Measurements from ENCODE around the gene COL26A1. TPM values are rescaled to one million over a fixed set of nuclear protein-coding genes. Genes with fewer than 3 reads are reported as not detected.

Gene COL26A1
- total RNA-seq, 2 donors from 2014 or later = 0.14 TPM; not detected in 1

DNA sequence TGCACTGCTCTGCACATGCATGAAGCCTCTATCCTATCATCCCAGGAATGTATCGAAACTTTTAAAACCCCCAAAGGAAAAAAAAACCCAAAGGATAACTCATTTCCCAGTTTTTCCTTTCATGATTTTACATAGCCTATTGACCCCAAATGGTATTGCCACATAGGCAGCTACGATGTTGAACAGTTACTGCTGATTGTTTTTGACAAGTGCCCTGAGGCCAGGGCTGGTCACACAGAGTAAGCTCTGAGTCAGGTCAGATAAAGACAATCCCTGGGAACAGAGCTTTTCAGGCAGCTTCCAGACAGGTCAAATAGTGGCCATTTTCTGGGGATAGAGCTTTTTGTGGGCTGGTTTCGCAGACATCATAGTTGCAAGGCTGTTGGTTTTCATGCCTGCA, 214.3 kb downstream of the COL26A1 start:
- Histone ChIP-seq H3K4me3 (no peak overlapping the region), H3K27me3 (replicated peaks; ENCODE audit: insufficient read depth) (no peaks in the 10 kb centered on the region), H3K36me3 (no peaks in the 10 kb centered on the region), H3K9me3 (peaks cover 6% of the 10 kb centered on the region), H3K4me1 (ENCODE audit: control insufficient read depth in 1 of 2, low read depth in 2 of 2) (no peaks in the 10 kb centered on the region), H3K27ac (no peak overlapping the region)
- DNase-seq (ENCODE audit: low spot score) (no peak), ATAC-seq (ENCODE audit: insufficient number of reproducible peaks, low FRiP score, low read depth) (no peak)
- TF ChIP-seq, protein P1, sequence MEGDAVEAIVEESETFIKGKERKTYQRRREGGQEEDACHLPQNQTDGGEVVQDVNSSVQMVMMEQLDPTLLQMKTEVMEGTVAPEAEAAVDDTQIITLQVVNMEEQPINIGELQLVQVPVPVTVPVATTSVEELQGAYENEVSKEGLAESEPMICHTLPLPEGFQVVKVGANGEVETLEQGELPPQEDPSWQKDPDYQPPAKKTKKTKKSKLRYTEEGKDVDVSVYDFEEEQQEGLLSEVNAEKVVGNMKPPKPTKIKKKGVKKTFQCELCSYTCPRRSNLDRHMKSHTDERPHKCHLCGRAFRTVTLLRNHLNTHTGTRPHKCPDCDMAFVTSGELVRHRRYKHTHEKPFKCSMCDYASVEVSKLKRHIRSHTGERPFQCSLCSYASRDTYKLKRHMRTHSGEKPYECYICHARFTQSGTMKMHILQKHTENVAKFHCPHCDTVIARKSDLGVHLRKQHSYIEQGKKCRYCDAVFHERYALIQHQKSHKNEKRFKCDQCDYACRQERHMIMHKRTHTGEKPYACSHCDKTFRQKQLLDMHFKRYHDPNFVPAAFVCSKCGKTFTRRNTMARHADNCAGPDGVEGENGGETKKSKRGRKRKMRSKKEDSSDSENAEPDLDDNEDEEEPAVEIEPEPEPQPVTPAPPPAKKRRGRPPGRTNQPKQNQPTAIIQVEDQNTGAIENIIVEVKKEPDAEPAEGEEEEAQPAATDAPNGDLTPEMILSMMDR (IDR thresholded peaks at IDR 0.05) = no peak

DNA sequence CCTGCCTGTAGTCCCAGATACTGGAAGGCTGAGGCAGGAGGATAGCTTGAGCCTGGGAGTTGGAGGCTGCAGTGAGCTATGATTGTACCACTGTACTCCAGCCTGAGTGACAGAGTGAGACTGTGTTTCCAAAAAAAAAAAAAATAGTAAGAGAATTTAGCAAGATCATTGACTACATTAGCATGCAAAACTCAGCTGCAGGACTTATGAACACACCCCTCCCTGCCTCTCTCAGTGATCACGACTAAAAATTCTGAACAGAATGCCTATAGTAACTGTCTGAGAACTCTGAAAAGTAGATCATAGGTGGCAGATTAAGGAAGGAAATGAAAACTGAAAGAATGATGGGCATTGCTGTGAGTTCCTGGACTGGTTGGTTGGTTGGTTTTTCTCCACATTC, 215.9 kb downstream of the COL26A1 start:
- DNase-seq (ENCODE audit: low spot score) = no peak
- Histone ChIP-seq H3K4me1 (ENCODE audit: control insufficient read depth in 1 of 2, low read depth in 2 of 2) (no peaks in the 10 kb centered on the region), H3K27ac (no peak overlapping the region), H3K27me3 (replicated peaks; ENCODE audit: insufficient read depth) (no peaks in the 10 kb centered on the region), H3K4me3 (no peak overlapping the region), H3K9me3 (peaks cover 4% of the 10 kb centered on the region), H3K36me3 (no peaks in the 10 kb centered on the region)
- TF ChIP-seq, protein P1 (IDR thresholded peaks at IDR 0.05) = no peak
- no peak for ATAC-seq (ENCODE audit: insufficient number of reproducible peaks, low FRiP score, low read depth)

DNA sequence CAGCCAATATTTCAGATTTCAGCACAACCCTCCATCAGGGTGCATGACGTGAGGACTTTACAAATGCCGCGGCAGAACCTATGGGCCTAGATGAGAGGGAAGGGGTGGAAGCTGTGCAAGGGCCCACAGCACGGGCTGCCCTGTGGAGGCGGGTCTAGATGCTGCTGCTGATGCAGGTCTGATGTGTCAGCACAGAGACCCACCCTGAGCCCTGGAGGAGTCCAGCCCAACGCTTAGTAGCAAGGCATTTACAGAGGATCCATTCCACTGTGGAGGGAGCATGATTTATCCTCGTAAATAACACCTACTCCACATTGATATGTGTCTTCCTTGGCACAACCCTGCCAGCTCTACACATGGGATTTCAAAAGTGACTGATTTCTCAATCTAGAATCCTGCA, 217.9 kb downstream of the COL26A1 start:
- no peak overlapping the region for H3K4me3 ChIP-seq
- TF ChIP-seq, protein P1 (IDR thresholded peaks at IDR 0.05) = no peak
- no peak for DNase-seq (ENCODE audit: low spot score)
- ATAC-seq (ENCODE audit: insufficient number of reproducible peaks, low FRiP score, low read depth) = no peak
- no peaks in the 10 kb centered on the region for H3K27me3 ChIP-seq (replicated peaks; ENCODE audit: insufficient read depth)
- H3K4me1 ChIP-seq (ENCODE audit: control insufficient read depth in 1 of 2, low read depth in 2 of 2) = no peaks in the 10 kb centered on the region
- H3K36me3 ChIP-seq = no peaks in the 10 kb centered on the region
- H3K9me3 ChIP-seq = peaks cover 4% of the 10 kb centered on the region
- no peak overlapping the region for H3K27ac ChIP-seq

DNA sequence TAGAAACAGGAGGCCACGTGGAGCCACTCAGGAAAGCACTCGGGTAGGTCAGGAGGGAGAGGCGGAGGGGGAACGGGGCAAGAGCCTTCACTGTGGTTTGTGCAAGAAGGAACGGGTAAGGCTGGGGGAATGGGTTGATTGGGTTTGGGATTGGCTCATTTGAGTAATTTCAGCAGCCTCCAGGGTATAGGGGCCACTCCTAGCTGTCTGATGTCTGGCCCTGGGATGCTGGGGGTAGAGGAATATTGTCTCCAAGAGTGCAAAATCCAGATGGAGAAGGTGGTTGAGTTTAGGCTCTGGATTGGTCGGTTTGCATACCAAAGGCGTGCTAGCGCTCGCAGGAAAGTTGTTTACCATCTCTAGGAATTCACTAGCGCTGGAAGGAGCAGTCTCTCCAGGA, 219.2 kb downstream of the COL26A1 start:
- peaks cover 4% of the 10 kb centered on the region for H3K9me3 ChIP-seq
- H3K36me3 ChIP-seq = no peaks in the 10 kb centered on the region
- no peaks in the 10 kb centered on the region for H3K4me1 ChIP-seq (ENCODE audit: control insufficient read depth in 1 of 2, low read depth in 2 of 2)
- no peak overlapping the region for H3K4me3 ChIP-seq
- TF ChIP-seq, protein P1 (IDR thresholded peaks at IDR 0.05) = no peak
- ATAC-seq (ENCODE audit: insufficient number of reproducible peaks, low FRiP score, low read depth) (no peak), DNase-seq (ENCODE audit: low spot score) (no peak)
- H3K27me3 ChIP-seq (replicated peaks; ENCODE audit: insufficient read depth) = no peaks in the 10 kb centered on the region
- H3K27ac ChIP-seq = no peak overlapping the region

DNA sequence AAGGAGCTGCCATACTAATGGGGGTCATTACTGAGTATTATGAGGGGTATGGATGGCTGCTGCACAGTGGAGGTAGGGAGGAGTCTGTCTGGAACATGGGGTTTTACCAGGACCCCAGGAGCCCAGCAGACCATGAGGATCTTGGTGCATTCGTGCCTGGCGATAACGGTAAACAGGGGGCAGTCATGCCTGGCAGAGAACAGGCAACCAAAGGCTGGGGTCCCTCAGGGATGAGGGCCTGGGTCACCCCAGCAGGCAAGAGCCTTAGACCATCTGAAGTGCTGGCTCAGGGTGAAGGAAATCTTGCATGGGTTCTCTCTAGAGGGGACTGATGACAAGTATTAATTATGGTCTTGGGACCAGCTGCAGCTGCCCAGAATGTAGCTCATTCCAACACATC, 220.3 kb downstream of the COL26A1 start:
- Histone ChIP-seq H3K27me3 (replicated peaks; ENCODE audit: insufficient read depth) (no peaks in the 10 kb centered on the region), H3K4me1 (ENCODE audit: control insufficient read depth in 1 of 2, low read depth in 2 of 2) (no peaks in the 10 kb centered on the region), H3K36me3 (no peaks in the 10 kb centered on the region), H3K27ac (no peak overlapping the region), H3K9me3 (peaks cover 4% of the 10 kb centered on the region), H3K4me3 (no peak overlapping the region)
- TF ChIP-seq, protein P1 (IDR thresholded peaks at IDR 0.05) = no peak
- no peak for DNase-seq (ENCODE audit: low spot score)
- no peak for ATAC-seq (ENCODE audit: insufficient number of reproducible peaks, low FRiP score, low read depth)
